Right renal pelvis (tissue), 4 donors: ENCODE results near the gene STARD3. TPM values are rescaled to one million over a fixed set of nuclear protein-coding genes. Genes with fewer than 3 reads are reported as not detected.

Experiments used
- DNase-seq, 4 donors: peaks; one replicate each; pipeline ENCODE4 v3.0.0-alpha.2; 2013; ENCODE audit warnings: low read depth in 4 of 4, low spot score in 3 of 4, missing footprints in 1 of 4
- polyA plus RNA-seq, 4 donors: library from polyadenylated mRNA; unstranded; fragments of 120-200 nt; gene quantifications; one replicate each; pipeline ENCODE4 v1.2.1, GENCODE V29; 2013; ENCODE audit not compliant: insufficient read length in 4 of 4

The STARD3 gene
- polyA plus RNA-seq, 4 donors, result 43.9 to 57.6 (median 48.6) TPM

- DNase-seq, result no peak
Observed at GRCh38 chr17:39618956-39619785, 17.8 kb upstream of the STARD3 start.

DNA sequence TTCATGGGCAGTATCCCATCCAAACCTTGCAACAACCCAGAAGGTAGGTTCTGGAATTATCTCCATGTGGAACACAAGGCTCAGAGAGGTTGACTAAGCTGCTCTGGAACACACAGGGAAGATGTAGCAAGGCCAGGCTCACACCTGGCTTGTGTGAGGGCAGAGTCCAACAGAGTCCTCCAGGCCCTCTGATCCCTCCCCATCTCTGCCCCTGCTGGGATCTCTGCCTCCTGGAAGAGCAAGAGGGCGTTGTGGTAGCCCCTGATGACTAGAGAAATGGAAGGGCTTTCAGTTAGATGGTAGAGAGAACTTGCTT lies 17.2 kb upstream of the STARD3 start:
- DNase-seq, result no peak

- peak in 3 of 4 donors; percentile 69 to 87 (median 74) for DNase-seq
Observed at GRCh38 chr17:39621523-39622379, 15.2 kb upstream of the STARD3 start.

GRCh38 chr17:39622380-39623006 lies 14.5 kb upstream of the STARD3 start:
- no peak for DNase-seq

DNA sequence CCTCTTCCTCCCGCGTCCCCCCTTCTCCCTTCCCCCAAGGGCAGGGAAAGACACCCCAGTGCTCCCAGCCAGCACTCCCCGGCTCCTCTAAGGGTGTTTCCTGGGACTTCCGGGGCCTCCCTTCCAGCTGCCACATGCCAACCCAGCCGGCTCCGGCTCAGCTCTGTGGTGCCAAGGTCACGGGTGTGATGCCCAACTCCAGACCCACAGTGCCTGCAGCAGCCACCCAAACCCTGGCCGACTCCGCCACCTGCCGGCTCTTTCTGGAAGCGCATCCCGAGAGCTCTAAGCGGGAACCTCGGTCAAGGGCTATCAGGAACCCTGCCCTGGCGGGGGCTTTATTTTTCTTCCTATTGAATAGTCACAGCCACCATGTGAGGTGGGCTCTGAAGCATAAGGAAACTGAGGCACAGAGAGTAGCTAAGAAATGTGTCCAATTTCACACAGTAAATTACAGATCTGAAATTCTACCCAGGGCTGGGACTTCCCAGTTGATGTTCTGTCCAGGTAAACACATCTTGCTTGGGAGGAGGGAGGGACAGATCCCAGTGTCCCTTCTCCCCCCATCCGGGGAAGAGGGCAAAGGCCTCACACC lies 13.5 kb upstream of the STARD3 start:
- no peak for DNase-seq

DNA sequence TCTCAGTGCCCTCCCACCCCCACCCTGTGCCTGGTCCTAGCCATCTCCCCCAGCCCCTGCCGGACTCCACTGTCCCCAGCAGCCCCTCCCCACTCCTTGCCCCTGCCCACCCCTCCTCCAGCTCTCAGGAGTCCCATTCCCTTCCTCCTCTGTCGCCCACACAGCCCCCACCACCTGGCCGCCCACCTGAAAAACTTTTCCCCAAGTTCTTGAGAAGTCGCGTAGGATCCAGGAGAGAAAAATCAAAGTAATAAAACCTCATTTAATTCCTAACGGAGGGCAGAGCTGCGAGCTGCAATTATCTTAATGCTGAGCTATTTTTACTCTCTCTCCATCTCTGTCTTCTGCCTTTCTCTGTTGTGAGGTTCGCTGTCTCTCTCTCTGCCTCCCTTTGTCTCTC lies 12.6 kb upstream of the STARD3 start:
- no peak for DNase-seq

GRCh38 chr17:39625198-39625785 lies 11.7 kb upstream of the STARD3 start:
- DNase-seq, result no peak

- DNase-seq, result no peak
Observed at GRCh38 chr17:39626171-39627046, 10.5 kb upstream of the STARD3 start, which contains the start of gene PPP1R1B. PPP1R1B (plus strand) TSS chr17:39626952; CDS start chr17:39627393, 441 bp downstream.

- DNase-seq, result no peak
Observed at GRCh38 chr17:39627047-39627711, 9.8 kb upstream of the STARD3 start.

GRCh38 chr17:39627712-39628516 lies 9.0 kb upstream of the STARD3 start:
- DNase-seq, result no peak

DNA sequence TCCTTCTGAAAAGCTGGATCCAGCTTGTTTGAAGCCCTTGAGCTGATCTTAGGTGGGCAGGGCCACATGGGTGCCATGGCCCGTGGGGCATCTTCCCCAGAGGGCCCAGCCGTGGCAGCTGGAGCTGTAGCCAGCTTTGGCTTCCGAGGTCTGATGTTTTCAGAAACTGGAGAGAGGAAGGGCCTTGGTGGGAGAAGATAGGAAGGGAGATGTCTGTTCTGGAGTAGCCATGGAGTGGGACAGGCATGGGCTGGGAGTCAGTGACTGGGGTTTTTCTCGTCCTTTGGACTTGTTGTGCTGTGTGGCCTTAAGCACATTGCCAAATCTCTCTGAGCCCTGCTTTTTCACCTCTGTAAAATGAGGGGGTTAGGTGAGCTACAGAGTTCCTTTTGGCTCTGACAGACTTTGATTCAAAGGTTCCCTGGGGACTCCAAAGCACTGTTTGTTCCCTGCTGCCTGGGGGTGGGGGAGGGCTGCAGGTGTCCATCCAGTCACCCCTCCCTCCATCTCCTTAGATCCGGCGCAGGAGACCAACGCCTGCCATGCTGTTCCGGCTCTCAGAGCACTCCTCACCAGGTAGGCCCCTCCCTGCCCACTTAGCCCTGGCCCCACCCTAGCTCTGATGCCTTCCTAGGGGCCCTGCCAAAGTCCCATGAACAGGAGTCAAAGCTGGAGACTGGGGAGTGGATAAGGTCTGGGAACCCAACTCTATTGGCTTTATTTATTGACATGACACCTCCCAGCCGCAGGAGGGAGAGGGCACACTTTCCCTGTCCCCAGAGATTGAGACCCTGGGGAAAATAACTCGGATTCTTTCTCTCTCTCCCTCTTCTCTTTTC lies 8.1 kb upstream of the STARD3 start:
- DNase-seq, result no peak

DNA sequence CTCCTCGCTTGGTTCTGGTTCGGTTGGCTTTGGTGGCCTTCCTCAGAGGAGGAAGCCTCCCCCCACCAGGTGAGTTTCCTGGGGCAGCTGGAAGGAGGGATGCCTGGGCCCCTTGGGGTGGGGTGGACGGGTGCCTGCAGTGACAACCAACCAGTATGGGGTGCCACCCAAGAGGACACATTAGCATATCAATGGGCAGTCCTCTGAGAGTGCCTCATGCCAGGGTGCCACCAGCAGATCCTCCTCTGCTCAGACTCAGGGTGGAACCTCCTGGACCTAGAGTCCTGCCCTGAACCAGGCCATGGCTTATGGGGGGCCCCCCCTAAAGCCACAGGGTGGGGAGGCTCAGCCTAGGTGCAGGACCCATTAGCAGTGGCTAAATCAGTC lies 7.5 kb upstream of the STARD3 start:
- DNase-seq, result no peak

- DNase-seq, result no peak
Observed at GRCh38 chr17:39629898-39630297, 7.0 kb upstream of the STARD3 start.

DNA sequence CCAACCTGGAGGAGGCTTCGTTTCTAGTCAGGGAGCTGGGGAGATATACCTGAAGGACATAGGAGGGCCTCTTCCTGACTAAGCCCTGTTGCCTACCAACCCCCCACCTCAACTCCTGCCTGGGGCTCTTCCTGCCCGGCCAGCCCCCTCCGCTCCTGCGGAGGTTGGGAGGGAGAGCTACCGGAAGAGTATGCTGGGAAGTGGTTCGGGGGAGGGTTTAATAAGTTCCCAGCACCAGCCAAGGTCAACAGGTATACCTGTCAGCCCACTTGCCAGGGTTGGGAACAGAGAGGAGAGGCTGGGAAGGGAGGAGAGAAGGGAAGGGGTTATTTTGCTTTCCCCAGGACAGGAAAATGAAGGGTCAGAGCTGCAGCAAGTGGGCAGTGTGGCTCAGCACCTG lies 5.5 kb upstream of the STARD3 start:
- DNase-seq, result no peak

DNA sequence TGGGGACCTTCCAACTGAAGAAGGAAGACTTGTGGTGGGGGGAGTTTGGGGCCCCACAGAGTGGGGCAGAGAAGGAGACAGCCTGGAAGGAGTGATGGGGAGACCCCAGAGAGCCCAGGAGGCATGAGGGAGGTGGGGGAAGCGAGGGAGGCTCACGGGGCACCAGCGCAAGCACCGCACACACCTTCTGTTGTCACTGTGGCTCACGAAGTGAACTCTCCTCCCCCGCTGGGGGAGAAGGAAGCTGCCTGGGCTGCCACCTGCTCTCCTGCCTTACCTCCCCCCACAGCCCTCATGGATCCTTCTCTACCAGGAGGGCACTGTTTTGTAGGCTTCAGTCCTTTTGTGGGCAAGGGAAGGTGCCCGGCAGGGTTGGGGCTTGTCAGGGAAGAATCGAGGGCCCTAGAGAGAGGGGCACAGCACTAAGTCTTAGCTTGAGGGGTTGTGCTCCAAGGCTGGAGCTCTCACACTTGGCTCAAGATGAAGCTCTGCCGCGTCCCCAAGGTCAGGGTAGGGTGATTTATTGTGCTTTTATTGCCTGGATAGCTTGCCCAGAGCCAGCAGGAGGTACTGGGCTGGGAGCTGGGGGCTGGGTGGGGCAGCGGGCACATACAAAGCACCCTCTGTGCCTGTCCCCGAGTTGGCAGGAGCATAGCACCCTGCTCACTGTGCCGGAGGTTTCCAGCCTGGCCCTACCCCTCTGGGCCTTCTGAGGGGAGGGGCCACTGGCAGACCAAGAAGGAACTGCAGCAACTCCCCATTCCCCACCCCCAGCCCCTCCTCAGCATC lies 4.6 kb upstream of the STARD3 start:
- no peak for DNase-seq

- DNase-seq, result no peak
Observed at GRCh38 chr17:39633570-39634183, 3.3 kb upstream of the STARD3 start.
